Left lung (tissue), 10 donors: ENCODE measurements around the gene ABCA7. TPM values are rescaled to one million over a fixed set of nuclear protein-coding genes. Genes with fewer than 3 reads are reported as not detected.

Experiments
- ATAC-seq: fragments of 200-7000 bp; cut with Tn5 transposase; one replicate; pipeline ENCODE4 v1.9.1; 2020; ENCODE audit warnings: moderate library complexity
- DNase-seq, 4 donors: peaks; one replicate each; pipeline ENCODE4 v3.0.0-alpha.2; 2013 to 2020
- H3K27ac ChIP-seq, 2 donors: fragments of 200-600 bp; sonication (generic) in 1 of 2; one replicate each; pipeline versions ENCODE4 v1.5.0 to v1.8.0; 2020 to 2021
- H3K27me3 ChIP-seq, 2 donors: fragments of 200-600 bp; sonication (generic) in 1 of 2; one replicate each; pipeline versions ENCODE4 v1.5.0 to v1.8.0; 2020 to 2021
- H3K36me3 ChIP-seq, 2 donors: fragments of 200-600 bp; sonication (generic) in 1 of 2; one replicate each; pipeline versions ENCODE4 v1.5.0 to v1.8.0; 2020 to 2021
- H3K4me1 ChIP-seq, 2 donors: fragments of 200-600 bp; one replicate each; pipeline ENCODE4 v1.8.0; 2021
- H3K4me3 ChIP-seq, 2 donors: fragments of 200-600 bp; sonication (generic) in 1 of 2; one replicate each; pipeline versions ENCODE4 v1.5.0 to v1.8.0; 2020 to 2021; ENCODE audit warnings: mild to moderate bottlenecking in 1 of 2
- H3K9me3 ChIP-seq, 2 donors: fragments of 200-600 bp; sonication (generic) in 1 of 2; one replicate each; pipeline versions ENCODE4 v1.5.0 to v1.8.0; 2020 to 2021
- CTCF ChIP-seq, 2 donors: fragments of 200-600 bp; sonication (generic) in 1 of 2; IDR thresholded peaks; one replicate each; pipeline versions ENCODE4 v1.5.0 to v1.8.0; 2021; ENCODE audit warnings: antibody characterized with exemption in 2 of 2
- intact Hi-C, 2 donors: fragments of 100-400 bp; cut with DNase I; formaldehyde crosslinking; loops; one replicate each; pipeline versions ENCODE4 v1.11.2 to v1.14.2; 2022
- polyA plus RNA-seq, 6 donors: library from polyadenylated mRNA; unstranded; fragments of 120-200 nt; gene quantifications; one replicate each; pipeline ENCODE4 v1.2.1, GENCODE V29; 2013; ENCODE audit not compliant: insufficient read length in 6 of 6
- total RNA-seq, 2 donors: library from RNA; stranded (reverse); fragmentation: NEBNext Ultra II Directional; extraction: Animal tissue kit (Norgen Biotek cat#: 25700); gene quantifications; one replicate each; pipeline ENCODE4 v1.2.1, GENCODE V29; 2021
- donor health status: DM: no; HTN: yes; CAD: no.
- donor health status: DM: no; HTN: no; CAD: no.

ABCA7 gene
- total and polyA plus RNA-seq, 8 donors, result 3.3 to 52.2 (median 4.9) TPM

GRCh38 chr19:1057176-1057855, 17.4 kb downstream of the ABCA7 start:
- Histone ChIP-seq H3K4me1 (no peaks in the 10 kb centered on the region), H3K27me3 (no peaks in the 10 kb centered on the region), H3K36me3 (peaks cover 0 to 57% of the 10 kb centered on the region in 2 donors), H3K27ac (no peak overlapping the region), H3K4me3 (no peak overlapping the region), H3K9me3 (peaks cover 0 to 31% of the 10 kb centered on the region in 2 donors)
- DNase-seq (no peak), ATAC-seq (peak; percentile 63)
- intact Hi-C loops, result no loop called here
- TF ChIP-seq CTCF (IDR thresholded peaks at IDR 0.05), result no peak

GRCh38 chr19:1058112-1058511, 18.2 kb downstream of the ABCA7 start:
- peaks cover 0 to 57% of the 10 kb centered on the region in 2 donors for H3K36me3 ChIP-seq
- TF ChIP-seq CTCF (IDR thresholded peaks at IDR 0.05), result no peak
- DNase-seq (no peak), ATAC-seq (no peak)
- H3K4me3 ChIP-seq, result no peak overlapping the region
- no peaks in the 10 kb centered on the region for H3K27me3 ChIP-seq
- H3K9me3 ChIP-seq, result peaks cover 0 to 31% of the 10 kb centered on the region in 2 donors
- intact Hi-C loops, result no loop called here
- H3K4me1 ChIP-seq, result no peaks in the 10 kb centered on the region
- no peak overlapping the region for H3K27ac ChIP-seq

GRCh38 chr19:1060689-1061088, 20.8 kb downstream of the ABCA7 start:
- Histone ChIP-seq H3K4me3 (no peak overlapping the region), H3K27me3 (no peaks in the 10 kb centered on the region)
- intact Hi-C loops, result no loop called here

GRCh38 chr19:1061987-1062386, 22.1 kb downstream of the ABCA7 start:
- Histone ChIP-seq H3K36me3 (peaks cover 0 to 26% of the 10 kb centered on the region in 2 donors), H3K9me3 (peaks cover 0 to 23% of the 10 kb centered on the region in 2 donors), H3K4me1 (peaks cover 6 to 36% of the 10 kb centered on the region in 2 donors), H3K4me3 (no peak overlapping the region), H3K27ac (no peak overlapping the region), H3K27me3 (peaks cover under 1 to 2% of the 10 kb centered on the region in 2 donors)
- no peak for TF ChIP-seq CTCF (IDR thresholded peaks at IDR 0.05)
- no peak for ATAC-seq
- DNase-seq, result peak in 1 of 4 donors; percentile 71
- intact Hi-C loops, result no loop called here

More at GRCh38 chr19:1060689-1061088, 20.8 kb downstream of the ABCA7 start:
- Histone ChIP-seq H3K9me3 (peaks cover 0 to 31% of the 10 kb centered on the region in 2 donors), H3K27ac (no peak overlapping the region), H3K36me3 (peaks cover 0 to 39% of the 10 kb centered on the region in 2 donors), H3K4me1 (peaks cover 0 to 23% of the 10 kb centered on the region in 2 donors)
- no peak for ATAC-seq
- no peak for TF ChIP-seq CTCF (IDR thresholded peaks at IDR 0.05)
- DNase-seq, result no peak

- ATAC-seq, result no peak
- Histone ChIP-seq H3K9me3 (peaks cover 0 to 17% of the 10 kb centered on the region in 2 donors), H3K4me3 (no peak overlapping the region), H3K27ac (no peak overlapping the region), H3K27me3 (peaks cover 4 to 5% of the 10 kb centered on the region in 2 donors), H3K4me1 (peaks cover 6 to 36% of the 10 kb centered on the region in 2 donors), H3K36me3 (peaks cover 0 to 21% of the 10 kb centered on the region in 2 donors)
- intact Hi-C loops, result no loop called here
- DNase-seq, result peak in 1 of 4 donors; percentile 77
- no peak for TF ChIP-seq CTCF (IDR thresholded peaks at IDR 0.05)
Measured at GRCh38 chr19:1062387-1063029, 22.6 kb downstream of the ABCA7 start.
